Mammary microvascular endothelial cell (primary cell): Measurements from ENCODE around the gene RMRP. TPM values are rescaled to one million over a fixed set of nuclear protein-coding genes. Genes with fewer than 3 reads are reported as not detected.

Experiments
- total RNA-seq: library from RNA; depleted of rRNA; stranded (reverse); fragments of >200 nt; gene quantifications from 2 replicates; pipeline ENCODE4 v1.2.3, GENCODE V29; 2015

The RMRP gene
- 1,920 and 1,967 TPM in 2 replicates for total RNA-seq

DNA sequence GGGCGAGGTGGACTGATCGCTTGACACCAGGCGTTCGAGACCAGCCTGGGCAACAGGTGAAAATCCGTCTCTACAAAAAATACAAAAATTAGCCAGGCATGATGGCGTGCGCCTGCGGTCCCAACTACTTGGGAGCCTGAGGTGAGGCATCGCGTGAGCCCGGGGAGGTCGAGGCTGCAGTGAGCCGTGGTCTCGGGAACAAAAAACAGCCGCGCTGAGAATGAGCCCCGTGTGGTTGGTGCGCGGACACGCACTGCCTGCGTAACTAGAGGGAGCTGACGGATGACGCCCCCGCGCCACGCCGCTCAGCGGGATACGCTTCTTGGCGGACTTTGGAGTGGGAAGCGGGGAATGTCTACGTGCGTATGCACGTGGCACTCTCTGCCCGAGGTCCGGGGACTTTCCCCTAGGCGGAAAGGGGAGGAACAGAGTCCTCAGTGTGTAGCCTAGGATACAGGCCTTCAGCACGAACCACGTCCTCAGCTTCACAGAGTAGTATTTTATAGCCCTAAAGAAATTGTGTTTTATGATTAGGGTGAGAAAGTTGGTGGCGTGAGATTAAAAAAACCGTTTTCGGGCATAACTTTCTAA, at the start of gene RMRP:
TSS of gene RMRP (minus strand) at position 474 of the 591 bp plus-strand sequence.

DNA sequence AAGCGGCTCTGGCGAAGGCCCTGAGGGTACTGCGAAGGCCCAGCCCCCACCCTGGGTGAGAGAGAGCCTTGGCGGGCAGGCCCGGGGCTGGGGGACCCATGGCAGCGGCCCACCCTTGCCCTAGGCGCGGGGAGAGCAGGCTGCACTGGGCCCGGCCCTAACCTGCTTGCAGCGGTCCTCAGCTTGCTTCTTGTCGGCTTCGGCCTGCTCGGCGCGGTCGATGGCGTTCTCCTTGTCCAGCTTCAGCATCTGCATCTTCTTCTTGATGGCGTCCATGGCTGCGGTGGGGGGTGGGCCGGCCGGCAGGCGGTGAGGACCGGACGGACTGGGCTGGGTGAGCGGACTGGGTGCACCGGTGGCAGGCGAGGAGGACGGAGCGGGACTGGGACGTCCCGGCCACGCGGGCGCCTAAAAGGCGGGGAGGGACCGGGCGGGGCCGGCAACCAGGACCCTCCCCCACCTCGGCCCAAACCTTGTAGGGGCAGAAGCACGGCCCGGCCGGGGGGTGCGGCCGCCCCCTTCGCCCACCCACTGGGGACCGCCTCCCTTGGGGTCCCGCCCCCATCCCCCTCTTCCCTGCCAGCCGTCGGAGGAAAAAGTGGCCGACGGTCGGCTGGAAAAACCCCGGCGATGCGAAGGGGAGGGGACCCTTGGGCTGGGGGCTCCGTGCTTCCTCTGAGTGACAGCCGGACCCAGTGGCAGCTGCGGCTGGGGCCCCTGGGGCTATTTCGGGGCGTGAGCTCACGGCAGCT, 31.9 kb upstream of the RMRP start, which contains the start of gene TPM2:
TSS of gene TPM2 (minus strand) at position 384 of the 752 bp plus-strand sequence. CDS start at position 276, 108 bp downstream.

DNA sequence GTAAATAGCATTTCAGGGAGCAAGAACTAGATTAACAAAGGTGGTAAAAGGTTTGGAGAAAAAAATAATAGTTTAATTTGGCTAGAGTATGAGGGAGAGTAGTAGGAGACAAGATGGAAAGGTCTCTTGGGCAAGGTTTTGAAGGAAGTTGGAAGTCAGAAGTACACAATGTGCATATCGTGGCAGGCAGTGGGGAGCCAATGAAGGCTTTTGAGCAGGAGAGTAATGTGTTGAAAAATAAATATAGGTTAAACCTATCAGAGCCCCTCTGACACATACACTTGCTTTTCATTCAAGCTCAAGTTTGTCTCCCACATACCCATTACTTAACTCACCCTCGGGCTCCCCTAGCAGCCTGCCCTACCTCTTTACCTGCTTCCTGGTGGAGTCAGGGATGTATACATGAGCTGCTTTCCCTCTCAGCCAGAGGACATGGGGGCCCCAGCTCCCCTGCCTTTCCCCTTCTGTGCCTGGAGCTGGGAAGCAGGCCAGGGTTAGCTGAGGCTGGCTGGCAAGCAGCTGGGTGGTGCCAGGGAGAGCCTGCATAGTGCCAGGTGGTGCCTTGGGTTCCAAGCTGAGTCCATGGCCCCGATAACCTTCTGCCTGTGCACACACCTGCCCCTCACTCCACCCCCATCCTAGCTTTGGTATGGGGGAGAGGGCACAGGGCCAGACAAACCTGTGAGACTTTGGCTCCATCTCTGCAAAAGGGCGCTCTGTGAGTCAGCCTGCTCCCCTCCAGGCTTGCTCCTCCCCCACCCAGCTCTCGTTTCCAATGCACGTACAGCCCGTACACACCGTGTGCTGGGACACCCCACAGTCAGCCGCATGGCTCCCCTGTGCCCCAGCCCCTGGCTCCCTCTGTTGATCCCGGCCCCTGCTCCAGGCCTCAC, 15.6 kb upstream of the RMRP start, which contains the start of gene CA9:
TSS of gene CA9 (plus strand) at position 797 of the 893 bp plus-strand sequence. CDS start at position 829, 32 bp downstream.

DNA sequence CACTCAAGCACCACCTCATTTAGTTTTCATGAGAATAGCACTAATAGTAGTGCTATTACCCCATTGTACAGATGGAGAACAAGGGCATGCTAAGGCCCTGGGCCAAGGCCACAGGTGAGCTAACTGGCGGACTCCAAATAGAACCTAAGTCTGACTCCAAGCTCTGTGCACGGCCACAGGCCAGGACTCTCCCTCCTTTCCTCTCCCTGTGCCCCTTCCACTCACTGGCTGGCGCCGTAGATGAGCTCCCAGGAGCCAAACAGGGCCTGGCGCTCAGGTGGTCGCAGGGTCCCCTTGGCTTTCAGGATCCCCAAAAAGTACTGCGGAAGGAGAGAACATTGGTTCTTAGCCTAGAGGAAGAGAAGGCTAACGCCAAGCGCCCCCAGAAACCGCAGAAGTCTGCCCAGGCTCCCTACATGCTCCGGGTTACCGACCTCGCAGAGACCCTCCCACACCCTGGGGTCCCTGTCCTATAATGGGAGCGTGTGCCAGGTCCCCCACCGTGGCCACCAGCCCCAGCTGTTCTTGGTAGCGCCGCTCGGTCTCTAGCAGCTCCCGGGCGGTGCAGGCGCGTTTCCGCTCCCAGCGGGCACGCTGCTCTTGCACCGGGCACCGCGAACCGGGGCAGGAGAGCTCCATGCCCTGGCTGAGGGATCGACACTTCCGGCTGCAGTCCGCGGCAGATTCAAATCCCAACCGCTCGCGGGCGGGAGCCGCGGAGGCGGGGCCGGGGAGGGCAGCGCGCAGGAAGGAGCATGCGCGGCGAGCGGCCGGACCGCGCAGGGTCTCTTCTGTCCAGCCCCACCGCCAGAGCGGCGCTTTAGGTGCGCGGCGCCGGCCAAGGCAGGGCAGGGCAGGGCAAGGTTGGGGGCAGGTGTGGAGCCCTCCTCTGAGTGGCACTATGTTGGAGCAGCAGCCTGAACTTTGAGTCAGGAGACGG, 7.0 kb upstream of the RMRP start, which contains the start of gene ARHGEF39:
TSS of gene ARHGEF39 (minus strand) at position 665 of the 940 bp plus-strand sequence. CDS start at position 639, 26 bp downstream.

DNA sequence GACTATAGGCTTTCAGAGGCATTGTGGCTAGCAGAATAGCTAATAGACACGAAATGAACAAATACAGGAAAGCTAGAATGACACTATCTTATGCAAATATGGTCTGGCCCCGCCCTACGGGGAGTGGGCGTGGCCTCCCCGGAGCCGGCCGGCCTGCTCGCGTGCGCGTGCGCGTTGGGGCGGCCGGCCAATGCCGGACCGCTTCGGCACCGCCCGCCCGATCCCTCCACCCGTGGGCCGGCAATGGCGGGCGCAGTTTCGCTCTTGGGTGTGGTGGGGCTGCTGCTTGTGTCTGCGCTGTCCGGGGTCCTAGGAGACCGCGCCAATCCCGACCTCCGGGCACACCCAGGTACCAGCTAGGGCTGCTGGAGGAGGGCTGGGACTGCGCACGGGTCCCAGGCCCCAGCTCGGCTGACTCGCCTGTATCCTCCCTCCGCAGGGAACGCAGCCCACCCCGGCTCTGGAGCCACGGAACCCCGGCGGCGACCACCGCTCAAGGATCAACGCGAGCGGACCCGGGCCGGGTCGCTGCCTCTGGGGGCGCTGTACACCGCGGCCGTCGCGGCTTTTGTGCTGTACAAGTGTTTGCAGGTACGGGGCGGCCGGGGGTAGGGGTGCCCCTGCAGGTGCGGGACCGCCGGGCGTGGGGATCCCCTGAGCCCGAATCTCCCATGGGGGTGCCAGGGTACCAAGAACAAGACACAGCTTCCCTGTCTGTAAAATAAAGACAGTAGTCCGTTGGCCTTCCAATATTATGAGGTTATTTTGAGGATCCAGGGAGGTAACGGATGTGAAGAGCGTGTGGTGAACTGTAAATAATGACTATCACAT, 533 bp upstream of the RMRP start, which contains the start of gene CCDC107:
TSS of gene CCDC107 (plus strand) at position 156 of the 831 bp plus-strand sequence. CDS start at position 244, 88 bp downstream.

DNA sequence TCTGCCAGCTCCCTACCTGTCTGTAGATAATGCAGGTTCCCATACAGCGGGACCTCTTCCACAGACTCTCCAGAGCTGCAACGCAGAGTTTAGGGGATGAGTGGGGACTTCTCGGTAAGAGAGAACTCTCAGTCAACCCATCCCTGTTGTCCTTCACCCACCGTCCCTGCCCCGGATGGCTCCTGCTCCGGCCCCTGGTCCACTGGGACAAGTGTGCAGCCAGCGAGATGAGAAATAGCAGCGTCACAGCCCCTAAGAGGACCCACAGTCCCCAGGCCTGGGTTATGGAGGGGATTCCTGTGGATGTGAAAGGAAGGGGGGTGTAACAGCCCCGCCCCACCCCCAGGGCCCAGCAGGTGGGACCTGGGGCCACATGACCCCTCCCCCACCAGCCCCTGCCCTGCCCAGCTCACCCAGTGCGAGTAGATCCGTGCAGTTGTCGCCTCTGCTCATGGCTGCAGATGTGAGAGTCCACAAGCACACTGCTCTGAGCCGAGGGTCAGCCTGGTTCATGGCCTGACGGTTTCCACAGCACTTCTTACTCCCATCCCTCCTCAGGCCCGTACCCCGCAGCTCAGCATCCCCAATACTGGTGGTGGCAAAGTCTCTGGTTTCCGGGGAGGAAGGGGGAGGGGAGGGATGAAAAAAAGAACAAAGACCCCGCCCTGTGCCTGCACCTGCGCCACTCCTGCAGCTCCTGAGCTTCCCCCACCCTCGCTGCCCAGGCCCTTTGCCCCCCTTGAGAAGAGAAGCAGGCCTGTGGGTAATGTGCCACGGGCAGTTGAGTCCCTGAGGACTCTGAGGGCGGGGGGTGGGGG, 7.3 kb downstream of the RMRP start, which contains the start of gene SIT1:
TSS of gene SIT1 (minus strand) at position 591 of the 818 bp plus-strand sequence. CDS start at position 513, 78 bp downstream.

DNA sequence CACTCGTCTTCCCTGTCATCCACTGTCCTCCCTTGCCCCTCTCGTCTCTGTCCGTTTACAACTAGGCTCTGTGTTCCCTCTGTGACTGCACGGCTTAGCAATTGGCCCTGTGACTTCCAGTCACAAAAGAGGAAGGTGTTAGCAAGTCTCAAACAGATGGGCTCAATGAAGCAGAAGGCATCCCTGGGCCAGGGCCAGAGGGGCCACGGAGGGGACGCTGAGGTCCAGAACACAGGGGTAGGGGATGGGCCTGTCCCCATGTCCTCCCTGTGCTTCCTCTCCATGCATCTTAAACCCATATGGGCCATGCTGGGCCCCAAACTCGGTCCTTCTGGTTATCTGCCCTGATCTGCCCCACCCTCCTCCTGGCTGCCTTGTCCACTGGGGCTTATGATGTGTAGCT, 39.5 kb downstream of the RMRP start, which contains the start of gene CD72:
TSS of gene CD72 (minus strand) at position 89 of the 403 bp plus-strand sequence. CDS start 110 bp downstream, outside the sequence.

Other genes with a start within 250 kb of the RMRP start
- 44.2 and 47.0 TPM in 2 replicates for gene RUSC2, start 167.9 kb downstream of the RMRP start, total RNA-seq
- 9.2 and 10.3 TPM in 2 replicates for gene TESK1, start 52.8 kb downstream of the RMRP start, total RNA-seq
- not detected in 2 replicates for gene CD72, start 39.6 kb downstream of the RMRP start, total RNA-seq
- gene SIT1, start 7.1 kb downstream of the RMRP start, total RNA-seq: not detected in 2 replicates
- 13.1 and 25.2 TPM in 2 replicates for gene CCDC107, start 273 bp upstream of the RMRP start, total RNA-seq
- 3.1 and 3.5 TPM in 2 replicates for gene ARHGEF39, start 7.2 kb upstream of the RMRP start, total RNA-seq
- gene CA9, start 15.9 kb upstream of the RMRP start, total RNA-seq: not detected in 2 replicates
- 6.3 and 13.4 TPM in 2 replicates for gene TPM2, start 31.9 kb upstream of the RMRP start, total RNA-seq
- gene TLN1, start 74.2 kb upstream of the RMRP start, total RNA-seq: 266 and 304 TPM in 2 replicates
- gene CREB3, start 74.6 kb upstream of the RMRP start, total RNA-seq: 74.7 and 85.8 TPM in 2 replicates
- 26.6 and 29.1 TPM in 2 replicates for gene GBA2, start 91.2 kb upstream of the RMRP start, total RNA-seq
- 11.1 and 12.1 TPM in 2 replicates for gene RGP1, start 91.3 kb upstream of the RMRP start, total RNA-seq
- gene MSMP, start 96.3 kb upstream of the RMRP start, total RNA-seq: 1.0 and 3.6 TPM in 2 replicates
- gene NPR2, start 133.6 kb upstream of the RMRP start, total RNA-seq: 5.1 and 7.9 TPM in 2 replicates
- 0.20 TPM in 1 of 2 replicates, not detected in the other for gene SPAG8, start 154.2 kb upstream of the RMRP start, total RNA-seq
- 17.2 and 20.4 TPM in 2 replicates for gene HINT2, start 157.0 kb upstream of the RMRP start, total RNA-seq
- gene FAM221B, start 170.7 kb upstream of the RMRP start, total RNA-seq: not detected in 2 replicates
- gene TMEM8B, start 171.2 kb upstream of the RMRP start, total RNA-seq: 0.27 and 0.79 TPM in 2 replicates
- not detected in 2 replicates for gene OR13J1, start 212.4 kb upstream of the RMRP start, total RNA-seq
- gene HRCT1, start 248.2 kb upstream of the RMRP start, total RNA-seq: 0.69 and 2.0 TPM in 2 replicates